GM20000 (cell line): ENCODE measurements around the gene PROSER3.

Experiments used
- DNase-seq: peaks from one replicate; pipeline ENCODE4 v3.0.0; 2012; ENCODE audit warnings: low spot score
- TF ChIP-seq, protein P1 (sequence below): IDR thresholded peaks from 2 replicates; pipeline ENCODE4 v1.5.1; 2012; ENCODE audit warnings: mild to moderate bottlenecking, control low read depth; ENCODE audit errors: extremely low read depth, missing control alignments

The PROSER3 gene

DNA sequence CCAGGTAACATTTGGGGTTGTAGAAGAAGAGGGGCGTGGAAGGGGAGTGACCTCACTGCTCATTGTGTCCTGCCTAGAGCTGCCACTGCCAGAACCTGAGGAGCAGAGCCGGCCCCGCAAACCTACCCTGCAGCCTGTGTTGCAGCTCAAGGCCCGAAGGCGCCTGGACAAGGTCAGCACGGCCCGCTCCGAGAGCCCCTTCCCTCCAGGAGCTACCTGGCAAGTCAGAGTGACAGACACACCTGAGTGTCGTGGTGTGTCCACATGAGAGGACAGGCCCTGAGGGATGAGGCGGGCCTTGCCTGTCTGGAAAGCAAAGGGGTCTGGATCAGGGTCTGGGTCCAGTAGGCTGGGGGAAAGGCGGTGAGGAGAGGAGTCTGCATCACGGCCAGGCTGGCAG is 33.4 kb upstream of the PROSER3 start:
- no peak for DNase-seq
- TF ChIP-seq, protein P1, sequence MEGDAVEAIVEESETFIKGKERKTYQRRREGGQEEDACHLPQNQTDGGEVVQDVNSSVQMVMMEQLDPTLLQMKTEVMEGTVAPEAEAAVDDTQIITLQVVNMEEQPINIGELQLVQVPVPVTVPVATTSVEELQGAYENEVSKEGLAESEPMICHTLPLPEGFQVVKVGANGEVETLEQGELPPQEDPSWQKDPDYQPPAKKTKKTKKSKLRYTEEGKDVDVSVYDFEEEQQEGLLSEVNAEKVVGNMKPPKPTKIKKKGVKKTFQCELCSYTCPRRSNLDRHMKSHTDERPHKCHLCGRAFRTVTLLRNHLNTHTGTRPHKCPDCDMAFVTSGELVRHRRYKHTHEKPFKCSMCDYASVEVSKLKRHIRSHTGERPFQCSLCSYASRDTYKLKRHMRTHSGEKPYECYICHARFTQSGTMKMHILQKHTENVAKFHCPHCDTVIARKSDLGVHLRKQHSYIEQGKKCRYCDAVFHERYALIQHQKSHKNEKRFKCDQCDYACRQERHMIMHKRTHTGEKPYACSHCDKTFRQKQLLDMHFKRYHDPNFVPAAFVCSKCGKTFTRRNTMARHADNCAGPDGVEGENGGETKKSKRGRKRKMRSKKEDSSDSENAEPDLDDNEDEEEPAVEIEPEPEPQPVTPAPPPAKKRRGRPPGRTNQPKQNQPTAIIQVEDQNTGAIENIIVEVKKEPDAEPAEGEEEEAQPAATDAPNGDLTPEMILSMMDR, result no peak

DNA sequence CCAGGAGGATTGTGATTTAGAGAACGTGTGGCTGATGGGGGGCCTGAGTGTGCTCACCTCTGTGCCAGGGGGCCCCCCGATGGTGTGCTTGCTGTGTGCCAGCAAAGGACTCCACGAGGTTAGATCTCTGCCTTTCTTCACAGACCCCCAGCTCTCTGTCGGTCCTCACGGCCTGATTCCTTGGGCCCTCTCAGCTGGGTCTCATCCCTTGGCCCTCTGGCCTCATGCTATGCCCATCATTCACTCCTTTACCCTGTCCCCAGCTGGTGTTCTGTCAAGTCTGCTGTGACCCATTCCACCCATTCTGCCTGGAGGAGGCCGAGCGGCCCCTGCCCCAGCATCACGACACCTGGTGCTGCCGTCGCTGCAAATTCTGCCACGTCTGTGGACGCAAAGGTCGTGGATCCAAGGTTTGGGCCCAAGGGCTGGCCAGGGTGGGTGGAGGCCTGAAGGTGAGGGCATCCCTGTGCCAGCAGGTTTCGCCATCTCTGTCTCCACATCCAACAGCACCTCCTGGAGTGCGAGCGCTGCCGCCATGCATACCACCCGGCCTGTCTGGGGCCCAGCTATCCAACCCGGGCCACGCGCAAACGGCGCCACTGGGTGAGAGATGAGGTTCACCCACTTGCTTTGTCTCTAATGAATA is 32.6 kb upstream of the PROSER3 start:
- TF ChIP-seq, protein P1, result no peak
- DNase-seq, result no peak

DNA sequence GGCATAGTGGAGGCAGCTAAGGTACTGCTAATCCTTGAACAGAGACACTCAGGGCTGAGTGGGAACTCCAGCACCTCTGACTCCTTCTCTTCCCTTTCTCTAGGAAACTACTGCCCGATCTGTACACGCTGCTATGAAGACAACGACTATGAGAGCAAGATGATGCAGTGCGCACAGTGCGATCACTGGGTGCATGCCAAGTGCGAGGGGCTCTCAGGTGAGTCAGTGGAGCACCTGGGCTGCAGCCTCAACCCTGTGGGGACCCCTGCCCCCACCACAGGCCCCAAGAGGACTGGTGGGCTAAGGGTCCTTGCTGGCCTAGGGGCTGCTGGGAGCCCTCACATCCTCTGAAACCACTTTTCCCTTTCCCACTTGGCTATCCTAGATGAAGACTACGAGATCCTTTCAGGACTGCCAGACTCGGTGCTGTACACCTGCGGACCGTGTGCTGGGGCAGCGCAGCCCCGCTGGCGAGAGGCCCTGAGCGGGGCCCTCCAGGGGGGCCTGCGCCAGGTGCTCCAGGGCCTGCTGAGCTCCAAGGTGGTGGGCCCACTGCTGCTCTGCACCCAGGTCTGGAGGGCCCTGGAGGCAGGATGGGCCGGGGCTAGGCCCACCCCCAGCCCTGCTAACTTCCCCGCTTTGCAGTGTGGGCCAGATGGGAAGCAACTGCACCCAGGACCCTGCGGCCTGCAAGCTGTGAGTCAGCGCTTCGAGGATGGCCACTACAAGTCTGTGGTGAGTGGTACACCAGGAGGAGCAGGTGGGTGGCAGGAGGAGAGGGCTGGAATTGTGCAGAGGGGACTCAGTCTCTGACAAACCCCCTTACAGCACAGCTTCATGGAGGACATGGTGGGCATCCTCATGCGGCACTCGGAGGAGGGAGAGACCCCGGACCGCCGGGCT is 30.7 kb upstream of the PROSER3 start:
- TF ChIP-seq, protein P1, result no peak
- DNase-seq, result no peak

DNA sequence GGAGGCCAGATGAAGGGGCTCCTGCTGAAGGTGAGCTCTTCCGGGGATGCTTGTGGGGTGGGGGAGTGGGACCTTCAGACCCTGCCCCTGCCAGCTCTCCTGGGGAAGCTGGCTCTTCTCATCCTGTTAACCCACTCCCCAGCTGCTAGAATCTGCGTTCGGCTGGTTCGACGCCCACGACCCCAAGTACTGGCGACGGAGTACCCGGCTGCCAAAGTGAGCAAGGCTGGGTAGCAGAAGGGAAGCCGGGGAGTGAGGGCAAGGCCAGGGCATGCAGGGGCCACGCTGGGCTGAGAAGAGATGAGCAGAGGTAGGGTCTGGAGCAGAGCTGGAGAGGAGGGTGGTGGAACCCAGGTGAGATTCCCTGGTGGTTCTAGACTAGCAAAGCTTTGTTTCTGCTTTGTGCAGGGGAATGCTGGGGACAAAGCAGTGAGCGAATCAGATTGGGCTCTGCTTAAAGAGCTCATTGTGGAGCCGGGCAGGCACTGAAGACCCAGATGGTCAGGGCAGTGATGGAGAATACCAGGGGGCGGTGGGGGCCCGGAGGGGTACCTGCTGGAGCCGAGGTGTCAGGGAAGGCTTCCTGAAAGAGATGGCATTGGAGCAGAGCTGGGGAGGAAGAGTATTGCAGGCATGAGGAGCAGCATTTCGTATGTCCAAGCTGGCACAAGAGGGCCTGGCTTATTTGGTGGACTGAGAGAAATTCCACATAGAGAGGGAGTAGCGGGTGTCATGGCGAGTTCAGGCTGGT is 29.8 kb upstream of the PROSER3 start:
- no peak for DNase-seq
- TF ChIP-seq, protein P1, result no peak

DNA sequence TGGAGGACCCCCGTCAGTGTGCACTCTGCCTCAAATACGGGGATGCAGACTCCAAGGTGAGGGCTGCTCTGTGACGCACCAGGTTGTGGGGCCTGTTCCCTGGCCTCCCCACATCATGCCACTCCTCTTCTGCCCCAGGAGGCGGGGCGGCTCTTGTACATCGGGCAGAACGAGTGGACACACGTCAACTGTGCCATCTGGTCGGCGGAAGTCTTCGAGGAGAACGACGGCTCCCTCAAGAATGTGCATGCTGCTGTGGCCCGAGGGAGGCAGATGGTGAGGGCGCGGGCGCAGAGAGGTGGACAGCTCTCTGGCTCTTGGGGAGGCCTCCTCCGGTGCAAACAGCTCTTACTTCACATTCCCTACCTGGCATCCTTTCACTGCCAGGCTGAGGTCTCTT is 29.0 kb upstream of the PROSER3 start:
- TF ChIP-seq, protein P1, result no peak
- DNase-seq, result no peak

DNA sequence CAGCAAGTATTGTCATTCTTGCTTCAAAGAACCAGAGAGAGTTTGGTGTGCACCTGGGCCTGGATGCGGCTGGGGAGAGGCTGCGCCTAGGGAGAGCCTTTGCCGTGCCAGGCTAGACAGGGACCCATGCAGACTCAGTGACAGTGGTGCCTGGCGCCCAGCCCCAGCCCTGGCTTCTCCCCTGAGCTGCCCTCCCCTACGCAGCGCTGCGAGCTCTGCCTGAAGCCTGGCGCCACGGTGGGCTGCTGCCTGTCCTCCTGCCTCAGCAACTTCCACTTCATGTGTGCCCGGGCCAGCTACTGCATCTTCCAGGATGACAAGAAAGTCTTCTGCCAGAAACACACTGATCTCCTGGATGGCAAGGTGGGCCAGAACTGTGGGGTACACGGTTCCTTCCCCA is 28.2 kb upstream of the PROSER3 start:
- TF ChIP-seq, protein P1, result no peak
- peak; percentile 10 for DNase-seq

DNA sequence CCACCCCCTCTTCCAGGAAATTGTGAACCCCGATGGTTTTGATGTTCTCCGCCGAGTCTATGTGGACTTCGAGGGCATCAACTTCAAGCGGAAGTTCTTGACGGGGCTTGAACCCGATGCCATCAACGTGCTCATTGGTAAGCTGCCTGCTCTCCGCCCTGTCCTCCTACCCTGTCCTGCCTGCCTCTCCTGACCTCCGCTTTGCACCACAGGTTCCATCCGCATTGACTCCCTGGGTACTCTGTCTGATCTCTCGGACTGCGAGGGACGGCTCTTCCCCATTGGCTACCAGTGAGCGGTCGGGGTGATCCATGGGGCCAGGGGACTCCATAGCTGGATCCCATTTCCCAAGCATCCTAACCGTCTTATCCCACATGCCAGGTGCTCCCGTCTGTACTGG is 27.6 kb upstream of the PROSER3 start:
- DNase-seq, result peak; percentile 10
- TF ChIP-seq, protein P1, result no peak
